K562 treated with DMSO at 1 percent for 4 hours (cell line): ENCODE results near the gene DDOST. TPM values are rescaled to one million over a fixed set of nuclear protein-coding genes. Genes with fewer than 3 reads are reported as not detected.

ENCODE experiments used
- total RNA-seq: library from RNA; unstranded; fragments of 300-600 nt; gene quantifications from 2 replicates; pipeline ENCODE4 v1.2.3, GENCODE V29; 2022; ENCODE audit not compliant: insufficient read depth

DDOST gene
- total RNA-seq: 314 and 353 TPM in 2 replicates

GRCh38 chr1:20661207-20662109, at the start of gene DDOST:
Gene DDOST (minus strand): TSS chr1:20661369. CDS start chr1:20661350, 19 bp downstream.

GRCh38 chr1:20633190-20634064, 27.7 kb downstream of the DDOST start, which contains the start of gene PINK1:
Gene PINK1 (plus strand): TSS chr1:20633458. CDS start chr1:20633549, 91 bp downstream.

Other genes starting within 250 kb of the DDOST start
- 1.9 and 2.5 TPM in 2 replicates for gene CAMK2N1, start 175.2 kb downstream of the DDOST start, total RNA-seq
- 39.1 and 43.1 TPM in 2 replicates for gene MUL1, start 153.2 kb downstream of the DDOST start, total RNA-seq
- 0.30 TPM in 1 of 2 replicates, not detected in the other for gene FAM43B, start 108.8 kb downstream of the DDOST start, total RNA-seq
- gene CDA, start 72.3 kb downstream of the DDOST start, total RNA-seq: not detected in 2 replicates
- 55.4 and 58.0 TPM in 2 replicates for gene PINK1, start 27.9 kb downstream of the DDOST start, total RNA-seq
- not detected in 2 replicates for gene KIF17, start 56.6 kb upstream of the DDOST start, total RNA-seq
- 0.18 TPM in 1 of 2 replicates, not detected in the other for gene SH2D5, start 71.3 kb upstream of the DDOST start, total RNA-seq
- 173 and 251 TPM in 2 replicates for gene HP1BP3, start 125.9 kb upstream of the DDOST start, total RNA-seq